Muscle of arm (tissue), 14 donors: ENCODE data around the gene DMAC2L. TPM values are rescaled to one million over a fixed set of nuclear protein-coding genes. Genes with fewer than 3 reads are reported as not detected.
A peak's percentile ranks its signal among the peaks of the same experiment; 100 is the strongest.
"Not testable (repeated sequence)": the region's sequence is repeated elsewhere in the genome, so short reads cannot be mapped to it uniquely, and the experiment has no call there.

Experiments used
- DNase-seq: peaks from one replicate; pipeline ENCODE4 v3.0.0-alpha.2; 2013
- long read RNA-seq, 11 donors: transcript quantifications; one replicate each; lab custom pipeline, GENCODE V29; 2026
- polyA plus RNA-seq, 12 donors: library from polyadenylated mRNA; unstranded; fragments of 120-200 nt; gene quantifications; one replicate each; pipeline ENCODE4 v1.2.1, GENCODE V29; 2013; ENCODE audit not compliant: insufficient read length in 12 of 12

Gene DMAC2L, protein sequence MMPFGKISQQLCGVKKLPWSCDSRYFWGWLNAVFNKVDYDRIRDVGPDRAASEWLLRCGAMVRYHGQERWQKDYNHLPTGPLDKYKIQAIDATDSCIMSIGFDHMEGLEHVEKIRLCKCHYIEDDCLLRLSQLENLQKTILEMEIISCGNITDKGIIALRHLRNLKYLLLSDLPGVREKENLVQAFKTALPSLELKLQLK
- 10 to 100 TPM; 15.2 to 53.6 (median 17.5) TPM for polyA plus RNA-seq
- long read RNA-seq, donor 1, partial matches to known transcripts, result 6 of 10 reads
- long read RNA-seq, donor 1, other reads (novel, unspliced or antisense), result 0 of 10 reads
- long read RNA-seq, donor 2, partial matches to known transcripts, result 6 of 10 reads
- long read RNA-seq, donor 2, other reads (novel, unspliced or antisense), result 0 of 10 reads
- long read RNA-seq, donor 3, partial matches to known transcripts, result 0 of 1 reads
- long read RNA-seq, donor 3, other reads (novel, unspliced or antisense), result 0 of 1 reads
- long read RNA-seq, donor 4, partial matches to known transcripts, result 5 of 8 reads
- long read RNA-seq, donor 4, other reads (novel, unspliced or antisense), result 0 of 8 reads
- long read RNA-seq, donor 5, transcript ATP5S-207 (5 exons, 2,008 nt), result major isoform, 5 of 11 reads
- long read RNA-seq, donor 5, partial matches to known transcripts, result 0 of 11 reads
- long read RNA-seq, donor 5, other reads (novel, unspliced or antisense), result 5 of 11 reads
- long read RNA-seq, donor 6, partial matches to known transcripts, result 7 of 11 reads
- long read RNA-seq, donor 6, other reads (novel, unspliced or antisense), result 0 of 11 reads
- long read RNA-seq, donor 7, partial matches to known transcripts, result 0 of 1 reads
- long read RNA-seq, donor 7, other reads (novel, unspliced or antisense), result 0 of 1 reads
- long read RNA-seq, donor 8, partial matches to known transcripts, result 0 of 3 reads
- long read RNA-seq, donor 8, other reads (novel, unspliced or antisense), result 0 of 3 reads
- long read RNA-seq, donor 9, partial matches to known transcripts, result 5 of 8 reads
- long read RNA-seq, donor 9, other reads (novel, unspliced or antisense), result 0 of 8 reads
- long read RNA-seq, donor 10, partial matches to known transcripts, result 0 of 3 reads
- long read RNA-seq, donor 10, other reads (novel, unspliced or antisense), result 0 of 3 reads
- long read RNA-seq, donor 11, partial matches to known transcripts, result 18 of 21 reads
- long read RNA-seq, donor 11, other reads (novel, unspliced or antisense), result 0 of 21 reads

DNA sequence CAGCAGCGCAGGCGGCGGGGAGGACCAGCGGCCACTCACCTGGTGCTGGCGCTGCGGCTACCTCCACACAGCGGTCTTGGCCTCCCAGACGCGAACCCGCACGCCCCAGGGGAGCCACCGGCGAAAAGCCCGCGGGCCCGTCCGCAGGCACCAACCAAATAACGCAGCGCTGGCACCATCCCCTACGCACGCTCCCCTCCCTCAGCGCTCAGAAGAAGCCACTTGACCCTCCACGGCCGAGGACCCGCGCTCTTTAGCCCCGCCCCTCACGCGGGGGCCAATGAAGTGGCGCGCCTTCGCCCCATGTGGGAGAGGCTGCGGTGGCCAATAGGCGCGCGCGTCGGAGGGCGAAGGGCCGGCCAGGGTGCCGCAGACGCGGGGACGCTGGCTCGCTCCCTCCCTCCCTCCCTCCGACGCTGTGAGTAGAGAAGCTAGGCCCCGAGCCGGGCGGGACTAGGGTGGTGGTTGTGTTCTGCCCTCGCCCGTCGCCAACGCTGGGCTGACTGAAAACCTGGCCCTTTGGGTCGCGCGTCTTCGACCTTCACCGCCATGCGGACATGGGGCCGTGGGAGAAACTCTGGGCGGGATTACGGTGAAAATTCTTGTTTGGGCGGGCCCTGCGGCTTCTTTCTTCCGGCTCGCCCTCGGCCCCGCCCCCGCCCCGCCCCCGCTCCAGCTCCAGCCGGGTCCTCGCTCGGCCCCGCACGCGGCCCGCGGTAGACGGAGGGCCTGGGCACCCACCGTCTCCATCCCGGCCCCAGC, at the start of gene DMAC2L, which contains the start of gene L2HGDH:
Gene DMAC2L (plus strand): TSS at position 353 of the 762 bp plus-strand sequence. CDS start 9,164 bp downstream, outside the sequence.
Gene L2HGDH (minus strand): TSS at position 258 of the 762 bp plus-strand sequence. CDS start 79 bp downstream, at position 179.
- DNase-seq, result peak; percentile 93

GRCh38 chr14:50262865-50263264, 49.3 kb upstream of the DMAC2L start:
- DNase-seq, result no peak

DNA sequence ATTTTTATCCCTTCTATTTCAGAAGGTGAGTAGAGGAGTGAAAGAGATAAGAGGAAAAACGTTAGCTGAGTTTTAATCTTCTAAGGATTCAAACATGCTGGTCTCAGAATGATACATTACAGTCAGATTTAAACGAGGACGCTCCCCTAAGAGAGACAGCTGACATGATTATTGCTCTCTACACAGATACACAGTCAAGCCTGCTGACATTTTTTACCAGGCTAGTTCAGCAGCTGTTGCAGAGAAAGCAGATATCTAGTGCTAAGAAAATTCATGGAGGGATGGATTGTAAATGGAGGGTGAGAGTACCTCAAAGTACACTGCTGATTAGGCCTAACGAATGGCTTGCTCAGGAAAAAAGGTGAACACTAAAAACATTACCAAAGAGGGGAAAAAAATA, 48.8 kb upstream of the DMAC2L start:
- DNase-seq, result no peak

DNA sequence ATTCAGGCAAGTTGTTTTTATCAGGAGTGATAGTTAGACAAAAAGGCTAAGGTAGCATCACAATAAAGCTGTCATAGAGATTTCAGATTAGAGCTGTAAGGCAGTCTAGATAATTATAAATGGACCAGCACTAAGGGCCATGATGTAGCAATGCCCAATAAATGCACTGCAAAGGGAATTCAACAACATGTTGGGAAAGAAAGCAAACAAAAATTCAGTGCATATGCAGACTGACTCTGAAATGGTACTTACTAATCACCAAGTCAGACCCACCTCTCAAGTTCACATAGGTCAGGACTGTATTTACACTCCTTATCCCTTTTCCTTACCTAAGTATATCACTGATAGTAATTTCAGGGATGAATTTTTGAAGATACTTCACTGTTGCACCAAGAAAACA, 47.1 kb upstream of the DMAC2L start:
- DNase-seq, result no peak

- DNase-seq, result no peak
These were observed 41.2 kb upstream of the DMAC2L start for GRCh38 chr14:50270932-50271331.

DNA sequence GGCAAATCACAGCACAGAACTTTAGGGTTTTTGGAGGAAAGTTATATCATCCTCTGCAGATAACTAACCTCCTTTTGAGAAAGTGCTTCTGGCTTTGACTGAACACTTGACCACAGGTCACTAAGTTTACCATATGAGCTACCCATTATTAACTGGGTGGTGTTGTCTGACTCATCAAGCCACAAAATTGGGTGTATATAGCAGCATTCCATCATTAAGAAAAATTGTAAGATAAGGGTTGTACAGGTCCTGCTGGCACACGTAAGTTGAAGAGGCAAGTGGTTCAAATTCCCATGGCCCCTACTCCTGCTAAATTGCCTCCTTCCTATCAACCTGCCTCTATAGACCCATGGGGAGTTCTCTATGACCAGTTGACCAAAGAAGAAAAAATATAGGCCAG, 39.6 kb upstream of the DMAC2L start:
- no peak for DNase-seq

- no peak for DNase-seq
These were observed 26.3 kb upstream of the DMAC2L start for GRCh38 chr14:50285861-50286260.

- DNase-seq, result no peak
These were observed 24.0 kb upstream of the DMAC2L start for GRCh38 chr14:50288146-50288545.

DNA sequence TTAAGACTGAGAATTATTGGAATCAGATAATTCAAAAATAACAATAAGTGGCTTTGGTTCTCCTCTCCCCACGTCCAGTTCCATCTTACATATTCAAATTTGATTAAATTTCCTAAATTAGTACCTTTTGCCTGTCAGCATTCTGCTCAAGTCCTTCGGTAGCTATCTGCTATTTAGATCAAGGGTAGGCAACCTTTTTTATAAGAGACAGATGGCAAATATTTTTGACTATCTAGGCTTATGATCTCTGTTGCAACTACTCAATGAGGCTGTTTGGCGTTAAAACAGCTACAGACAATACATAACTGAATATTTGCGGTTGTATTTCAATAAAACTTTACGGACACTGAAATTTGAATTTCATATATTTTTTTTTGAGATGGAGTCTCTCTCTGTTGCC, 21.8 kb upstream of the DMAC2L start:
- no peak for DNase-seq

DNA sequence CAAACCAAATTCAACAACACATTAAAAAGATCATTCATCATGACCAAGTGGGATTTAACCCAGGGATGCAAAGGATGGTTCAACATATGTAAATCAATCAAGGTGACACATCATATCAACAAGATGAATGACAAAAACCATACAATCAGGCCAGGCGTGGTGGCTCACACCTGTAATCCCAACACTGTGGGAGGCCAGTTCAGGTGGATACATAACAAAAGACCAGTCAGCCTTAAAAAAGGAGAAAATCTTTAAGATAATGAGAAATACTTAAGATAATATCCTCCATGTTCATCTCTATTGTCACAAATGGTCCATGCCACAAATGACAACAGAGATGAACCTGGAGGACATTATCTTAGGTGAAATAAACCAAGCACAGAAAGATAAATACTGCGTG, 12.5 kb upstream of the DMAC2L start:
- DNase-seq, result no peak

DNA sequence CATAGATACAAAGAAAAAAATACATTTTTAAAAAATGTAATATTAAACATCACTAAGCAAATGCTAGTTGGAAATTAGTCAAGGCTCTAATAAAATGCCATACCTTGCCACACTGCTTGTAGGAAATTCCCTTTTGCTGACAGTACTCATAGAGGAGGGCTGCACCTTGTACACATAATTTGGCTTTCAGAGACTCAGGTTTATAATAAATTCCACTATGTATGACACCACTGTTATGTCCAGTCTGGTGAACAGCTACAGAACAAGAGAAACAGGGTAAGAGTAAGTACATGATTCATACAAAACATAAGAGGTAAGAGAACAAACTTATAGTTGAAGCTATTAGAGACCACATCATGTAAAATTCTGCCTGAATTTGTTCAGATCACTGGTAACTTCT, 10.2 kb upstream of the DMAC2L start:
- DNase-seq, result no peak

DNA sequence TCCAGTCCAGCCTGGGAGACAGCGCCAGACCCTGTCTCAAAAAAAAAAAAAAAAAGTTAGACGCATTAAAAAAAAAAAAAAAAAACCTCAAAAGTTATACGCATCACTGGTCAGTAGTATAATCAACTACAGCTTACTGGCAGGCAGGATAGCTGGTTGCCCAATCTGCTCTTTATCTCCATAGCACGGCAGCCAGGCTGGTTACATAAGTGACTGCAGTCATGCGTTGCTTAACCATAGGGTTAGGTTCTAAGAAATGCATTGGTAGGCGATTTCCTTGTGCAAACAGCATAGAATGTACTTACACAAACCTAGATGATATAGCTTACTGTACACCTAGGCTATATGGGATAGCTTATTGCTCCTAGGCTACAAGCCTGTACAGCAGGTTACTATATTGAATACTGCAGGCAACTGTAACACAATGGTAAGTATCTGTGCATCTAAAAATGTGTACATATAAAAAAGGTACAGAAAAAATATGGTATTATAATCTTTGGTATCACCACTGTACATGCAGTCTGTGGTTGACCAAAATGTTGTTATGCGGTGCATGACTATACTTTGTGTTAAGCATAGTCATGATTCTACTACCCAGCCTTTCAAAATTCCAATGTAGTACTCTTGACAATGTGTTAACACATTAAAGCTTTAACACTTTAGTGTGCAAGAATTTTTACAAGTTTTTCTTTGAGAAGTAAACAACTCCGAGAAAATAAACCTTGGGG, 8.2 kb upstream of the DMAC2L start:
- no peak for DNase-seq

GRCh38 chr14:50308363-50308915, 3.7 kb upstream of the DMAC2L start:
- DNase-seq, result no peak

DNA sequence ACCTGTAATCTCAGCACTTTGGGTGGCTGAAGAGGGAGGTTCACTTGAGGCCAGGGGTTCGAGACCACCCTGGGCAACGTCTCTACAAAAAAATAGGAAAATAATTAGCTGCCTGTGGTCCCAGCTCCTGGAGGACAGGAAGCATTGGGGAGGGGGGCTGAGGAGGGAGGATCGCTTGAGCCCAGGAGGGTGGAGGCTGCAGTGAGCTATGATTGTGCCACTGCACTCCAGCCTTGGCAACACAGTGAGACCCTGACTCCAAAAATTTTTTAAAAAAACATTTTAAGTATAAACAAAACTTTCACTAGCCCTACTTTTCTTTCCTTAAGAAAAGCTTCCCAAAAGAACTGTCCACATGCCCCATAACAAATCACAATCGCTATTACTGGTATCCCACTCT, 1.7 kb upstream of the DMAC2L start:
- no peak for DNase-seq

- no peak for DNase-seq
These were observed 670 bp upstream of the DMAC2L start for GRCh38 chr14:50311337-50311971.

GRCh38 chr14:50312734-50313054, 570 bp downstream of the DMAC2L start:
- DNase-seq, result no peak

DNA sequence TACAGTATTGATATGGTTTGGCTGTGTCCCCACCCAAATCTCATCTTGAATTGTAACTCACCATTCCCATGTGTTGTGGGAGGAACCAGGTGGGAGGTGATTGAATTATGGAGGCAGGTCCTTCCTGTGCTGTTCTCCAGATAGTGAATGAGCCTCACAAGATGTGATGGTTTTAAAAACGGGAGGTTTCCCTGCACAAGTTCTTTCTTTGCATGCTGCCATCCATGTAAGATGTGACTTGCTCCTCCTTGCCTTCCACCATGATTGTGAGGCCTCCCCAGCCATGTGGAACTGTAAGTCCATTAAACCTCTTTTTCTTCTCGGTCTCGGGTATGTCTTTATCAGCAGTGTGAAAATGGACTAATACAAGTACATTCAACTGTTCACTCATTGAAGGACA, 2.0 kb downstream of the DMAC2L start:
- DNase-seq, result not testable (repeated sequence)

DNA sequence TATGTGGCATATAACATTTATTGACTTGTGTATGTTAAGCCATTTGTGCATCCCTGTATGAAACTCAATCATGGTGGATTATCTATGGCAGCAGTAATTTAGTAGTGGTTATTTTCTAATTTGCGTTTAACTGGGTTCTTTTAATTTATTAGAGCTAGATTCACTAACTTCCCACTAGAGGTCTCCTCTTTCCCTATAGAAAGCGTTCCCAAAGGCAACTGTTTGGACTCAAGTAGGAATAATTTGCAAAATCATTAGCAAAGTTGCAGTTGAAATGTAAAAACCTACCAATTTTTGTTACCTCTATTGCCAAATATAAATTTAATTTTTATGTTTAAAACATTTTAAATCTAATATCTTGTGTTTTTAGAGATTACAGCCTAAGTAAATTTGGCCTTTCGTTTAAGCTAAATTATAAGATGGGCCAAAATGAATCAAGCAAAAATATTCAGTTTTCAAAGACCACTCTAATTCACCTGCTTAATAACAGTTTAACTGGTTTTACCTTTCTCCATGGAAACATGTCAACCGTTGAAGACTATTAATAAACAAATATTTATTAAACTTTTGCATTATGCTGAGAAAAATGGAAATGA, 6.0 kb downstream of the DMAC2L start:
- DNase-seq, result no peak

DNA sequence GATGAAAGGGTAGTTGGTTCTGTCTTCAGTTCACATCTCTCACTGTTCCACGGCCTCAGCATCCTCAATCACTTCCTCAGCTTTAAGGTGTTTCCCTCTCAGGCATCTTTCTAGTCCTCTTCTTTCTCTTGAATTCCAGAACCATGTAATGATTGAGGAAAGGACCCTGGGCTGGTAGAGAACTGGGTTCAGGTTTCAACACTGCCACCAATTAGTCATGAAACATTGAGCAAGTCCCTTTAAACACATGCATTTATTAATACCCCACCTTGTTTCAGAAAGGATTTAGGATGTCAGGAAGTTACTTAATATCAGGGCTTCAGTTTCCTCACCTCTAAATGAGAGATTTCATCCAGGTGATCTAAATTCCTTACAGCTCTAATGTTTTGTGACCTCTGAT, 7.2 kb downstream of the DMAC2L start:
- DNase-seq, result no peak
